ENCODE data around the gene EEF1AKMT3.

DNA sequence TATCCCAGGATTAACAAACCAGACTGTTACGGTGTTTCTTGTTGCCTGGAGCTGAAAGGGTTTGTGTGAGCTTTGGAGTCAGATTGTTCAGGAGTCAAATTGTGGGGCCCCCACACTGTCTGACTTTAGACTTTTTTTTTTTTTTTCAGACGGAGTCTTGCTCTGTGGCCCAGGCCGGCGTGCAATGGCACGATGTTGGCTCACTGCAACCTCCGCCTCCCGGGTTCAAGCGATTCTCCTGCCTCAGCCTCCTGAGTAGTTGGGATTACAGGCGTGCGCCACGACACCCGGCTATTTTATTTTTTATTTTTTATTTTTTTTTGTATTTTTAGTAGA is 11.0 kb downstream of the EEF1AKMT3 start:
- TF ChIP-seq, protein P1, sequence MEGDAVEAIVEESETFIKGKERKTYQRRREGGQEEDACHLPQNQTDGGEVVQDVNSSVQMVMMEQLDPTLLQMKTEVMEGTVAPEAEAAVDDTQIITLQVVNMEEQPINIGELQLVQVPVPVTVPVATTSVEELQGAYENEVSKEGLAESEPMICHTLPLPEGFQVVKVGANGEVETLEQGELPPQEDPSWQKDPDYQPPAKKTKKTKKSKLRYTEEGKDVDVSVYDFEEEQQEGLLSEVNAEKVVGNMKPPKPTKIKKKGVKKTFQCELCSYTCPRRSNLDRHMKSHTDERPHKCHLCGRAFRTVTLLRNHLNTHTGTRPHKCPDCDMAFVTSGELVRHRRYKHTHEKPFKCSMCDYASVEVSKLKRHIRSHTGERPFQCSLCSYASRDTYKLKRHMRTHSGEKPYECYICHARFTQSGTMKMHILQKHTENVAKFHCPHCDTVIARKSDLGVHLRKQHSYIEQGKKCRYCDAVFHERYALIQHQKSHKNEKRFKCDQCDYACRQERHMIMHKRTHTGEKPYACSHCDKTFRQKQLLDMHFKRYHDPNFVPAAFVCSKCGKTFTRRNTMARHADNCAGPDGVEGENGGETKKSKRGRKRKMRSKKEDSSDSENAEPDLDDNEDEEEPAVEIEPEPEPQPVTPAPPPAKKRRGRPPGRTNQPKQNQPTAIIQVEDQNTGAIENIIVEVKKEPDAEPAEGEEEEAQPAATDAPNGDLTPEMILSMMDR (conservative IDR thresholded peaks at IDR 0.05; ENCODE audit: low read depth, low read length) = no peak
- TF ChIP-seq EZH2phosphoT487 (IDR thresholded peaks at IDR 0.05; ENCODE audit: borderline replicate concordance, low read length) = no peak
